ENCODE data around the gene CCDC102B.

Gene CCDC102B

DNA sequence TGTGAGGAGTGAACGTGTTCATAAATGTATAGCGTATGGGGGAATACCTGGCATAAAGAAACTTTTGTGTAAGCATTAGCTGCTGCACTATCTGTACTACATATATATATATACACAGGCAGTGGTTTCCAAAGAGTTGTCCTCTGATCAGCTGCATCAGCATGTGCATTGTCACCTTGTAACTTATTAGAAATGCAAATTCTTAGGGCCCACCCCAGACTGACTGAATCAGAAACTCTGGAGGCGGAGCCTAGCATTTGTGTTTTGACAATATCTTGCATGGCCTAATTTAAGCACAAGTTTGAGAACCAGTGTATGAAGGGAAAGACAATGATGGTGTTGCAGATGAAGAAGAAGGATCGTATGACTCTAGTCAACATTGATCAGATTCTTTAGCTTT, 299.5 kb downstream of the CCDC102B start:
- no peak for DNase-seq (ENCODE audit: low read depth)

- DNase-seq (ENCODE audit: low read depth) = no peak
These were observed 305.1 kb downstream of the CCDC102B start for GRCh38 chr18:69102959-69103358.
